Measurements from ENCODE around the gene SIL1.

DNA sequence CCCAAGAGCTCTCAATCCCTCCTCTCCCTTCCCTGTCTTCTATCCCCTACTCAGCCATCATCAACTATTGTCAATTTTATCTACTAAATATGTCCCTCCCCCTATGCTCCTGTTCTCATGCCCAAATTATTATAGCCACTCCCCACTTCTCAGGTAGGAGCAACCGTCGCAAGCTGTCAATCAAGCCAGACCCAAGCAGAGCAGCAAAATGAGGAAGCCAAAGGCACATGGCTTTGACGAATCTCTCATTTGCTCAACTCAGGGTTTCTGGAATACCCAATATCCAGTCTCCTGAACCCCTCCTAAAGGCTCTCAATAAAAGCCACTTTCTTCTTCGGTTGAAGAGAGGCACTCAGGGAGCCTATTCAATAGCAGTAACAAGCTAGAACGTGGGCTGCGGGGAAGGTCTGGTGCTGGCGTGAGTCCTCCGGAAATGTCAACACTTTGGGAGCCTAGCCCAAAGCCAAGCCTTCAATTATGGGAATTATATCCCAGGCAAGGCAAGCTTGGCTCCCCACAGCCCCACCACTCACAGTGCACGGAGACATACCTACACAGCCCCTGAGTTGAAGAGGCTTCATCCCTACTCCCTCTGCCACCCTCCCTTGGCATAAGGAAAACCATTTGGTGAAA lies 47.7 kb downstream of the SIL1 start:
- TF ChIP-seq SUZ12 (IDR thresholded peaks at IDR 0.05): no peak
- TF ChIP-seq CTBP1 (IDR thresholded peaks at IDR 0.05; ENCODE audit: borderline replicate concordance): no peak
- TF ChIP-seq SP1 (IDR thresholded peaks at IDR 0.05): no peak

Measured in HEK293T (cell line).